IMR-90 (cell line): ENCODE results near the gene FAM120A. TPM values are rescaled to one million over a fixed set of nuclear protein-coding genes. Genes with fewer than 3 reads are reported as not detected.

Experiments
- ATAC-seq: fragments of 200-7000 bp; cut with Tn5 transposase; 2 replicates; pipeline ENCODE4 v1.9.1; 2020; ENCODE audit warnings: low read depth, mild to moderate bottlenecking, moderate library complexity
- BruUV-seq: library from RNA; stranded (reverse); fragments of 400-500 nt; replicated peaks from 2 replicates; lab custom pipeline; 2021; lab: Mats Ljungman, UMichigan
- CTCF ChIA-PET: fragments of 300-600 bp; formaldehyde crosslinking; extraction: SDS; loops from one replicate; lab custom pipeline; 2021; ENCODE audit warnings: antibody characterized with exemption; lab: Yijun Ruan, JAX
- POLR2A ChIA-PET: fragments of 300-600 bp; sonication (Branson Sonifier 250); formaldehyde crosslinking; loops from one replicate; lab custom pipeline; 2022; ENCODE audit warnings: antibody characterized with exemption; ENCODE audit not compliant: unreplicated experiment; lab: Charles Lee
- DNase-seq: peaks from one replicate; pipeline ENCODE4 v3.0.0; 2013
- H2AFZ ChIP-seq: replicated peaks from 2 replicates; pipeline ENCODE3; 2013; ENCODE audit warnings: low read length, mild to moderate bottlenecking; ENCODE audit not compliant: poor library complexity
- H2AK5ac ChIP-seq: 2 replicates; pipeline ENCODE4 v1.6.1; 2013; ENCODE audit warnings: low read depth, low read length, inconsistent platforms
- H2AK9ac ChIP-seq: replicated peaks from 2 replicates; pipeline ENCODE3; 2013; ENCODE audit warnings: mild to moderate bottlenecking, low read depth, low read length, moderate library complexity; ENCODE audit not compliant: poor library complexity
- H2BK120ac ChIP-seq: 2 replicates; pipeline ENCODE4 v1.6.1; 2013; ENCODE audit warnings: low read depth, low read length, inconsistent platforms
- H2BK15ac ChIP-seq: 3 replicates; pipeline ENCODE4 v1.6.1; 2013; ENCODE audit warnings: low read depth, low read length, inconsistent platforms
- H2BK20ac ChIP-seq: 2 replicates; pipeline ENCODE4 v1.6.1; 2013; ENCODE audit warnings: low read depth, mild to moderate bottlenecking, inconsistent platforms, low read length, moderate library complexity
- H2BK5ac ChIP-seq: 2 replicates; pipeline ENCODE4 v1.6.1; 2013; ENCODE audit warnings: mild to moderate bottlenecking, low read depth, low read length, inconsistent platforms; ENCODE audit not compliant: poor library complexity, severe bottlenecking
- H3K14ac ChIP-seq: replicated peaks from 2 replicates; pipeline ENCODE4 v1.6.1; 2013; ENCODE audit warnings: low read depth, low read length, inconsistent platforms
- H3K18ac ChIP-seq: 2 replicates; pipeline ENCODE4 v1.6.1; 2013; ENCODE audit warnings: low read depth, low read length, control low read depth
- H3K23ac ChIP-seq: 2 replicates; pipeline ENCODE4 v1.6.1; 2013; ENCODE audit warnings: low read depth, low read length, inconsistent platforms
- H3K27ac ChIP-seq: 2 replicates; pipeline ENCODE4 v1.5.1; 2013; ENCODE audit warnings: mild to moderate bottlenecking, control low read depth, low read length; ENCODE audit not compliant: insufficient read depth
- H3K27me3 ChIP-seq: 2 replicates; pipeline ENCODE4 v1.6.1; 2013; ENCODE audit warnings: low read length; ENCODE audit not compliant: control insufficient read depth, insufficient read depth
- H3K36me3 ChIP-seq: 2 replicates; pipeline ENCODE4 v1.6.1; 2013; ENCODE audit warnings: low read length, mixed read lengths; ENCODE audit not compliant: control insufficient read depth, insufficient read depth
- H3K4ac ChIP-seq: 2 replicates; pipeline ENCODE4 v1.6.1; 2013; ENCODE audit warnings: low read depth, low read length, inconsistent platforms
- H3K4me1 ChIP-seq: 2 replicates; pipeline ENCODE4 v1.6.1; 2013; ENCODE audit warnings: low read length, mixed read lengths; ENCODE audit not compliant: control insufficient read depth, insufficient read depth
- H3K4me2 ChIP-seq: 2 replicates; pipeline ENCODE4 v1.6.1; 2013; ENCODE audit warnings: low read depth, mild to moderate bottlenecking, control low read depth, low read length, moderate library complexity
- H3K4me3 ChIP-seq: 2 replicates; pipeline ENCODE4 v1.5.1; 2013; ENCODE audit warnings: low read depth, mild to moderate bottlenecking, control low read depth, low read length, moderate library complexity; ENCODE audit not compliant: insufficient read depth
- H3K56ac ChIP-seq: 2 replicates; pipeline ENCODE4 v1.6.1; 2013; ENCODE audit warnings: low read length, inconsistent platforms; ENCODE audit not compliant: insufficient read depth; ENCODE audit errors: extremely low read depth
- H3K79me1 ChIP-seq, 2 experiments: 2 replicates each; pipeline ENCODE4 v1.6.1; 2013; ENCODE audit warnings: low read length in 2 of 2, inconsistent platforms in 1 of 2, low read depth in 1 of 2
- H3K9ac ChIP-seq: 2 replicates; pipeline ENCODE4 v1.6.1; 2013; ENCODE audit warnings: low read depth, low read length, control low read depth
- H3K9me1 ChIP-seq: 2 replicates; pipeline ENCODE4 v1.6.1; 2013; ENCODE audit warnings: low read length, inconsistent platforms; ENCODE audit not compliant: insufficient read depth
- H3K9me3 ChIP-seq: 2 replicates; pipeline ENCODE4 v1.6.1; 2013; ENCODE audit warnings: low read length; ENCODE audit not compliant: control insufficient read depth, insufficient read depth
- H4K20me1 ChIP-seq: 2 replicates; pipeline ENCODE4 v1.6.1; 2013; ENCODE audit warnings: low read length, inconsistent platforms; ENCODE audit not compliant: insufficient read depth
- H4K5ac ChIP-seq: 2 replicates; pipeline ENCODE4 v1.6.1; 2013; ENCODE audit warnings: mild to moderate bottlenecking, low read depth, low read length, control low read depth
- H4K8ac ChIP-seq, 2 experiments: 2 replicates each; pipeline ENCODE4 v1.6.1; 2013; ENCODE audit warnings: low read depth in 2 of 2, low read length in 2 of 2, control low read depth in 1 of 2, inconsistent platforms in 1 of 2
- H4K91ac ChIP-seq: 2 replicates; pipeline ENCODE4 v1.6.1; 2013; ENCODE audit warnings: low read depth, low read length, inconsistent platforms; ENCODE audit not compliant: insufficient read depth
- CTCF ChIP-seq: conservative IDR thresholded peaks from 2 replicates; pipeline ENCODE4 v1.5.1; 2012; ENCODE audit warnings: mild to moderate bottlenecking, low read depth, low read length, improper control_type of control experiment
- ELK1 ChIP-seq: fragments of 150-350 bp; IDR thresholded peaks from 2 replicates; pipeline ENCODE4 v1.6.1; 2016; ENCODE audit warnings: low read depth, mild to moderate bottlenecking, low read length, moderate library complexity, borderline replicate concordance
- FOS ChIP-seq: fragments of 150-350 bp; IDR thresholded peaks from 2 replicates; pipeline ENCODE4 v1.6.1; 2016; ENCODE audit warnings: low read depth, low read length
- MAFK ChIP-seq: IDR thresholded peaks from 2 replicates; pipeline ENCODE4 v1.6.1; 2012; ENCODE audit warnings: low read depth, low read length, improper control_type of control experiment
- MAZ ChIP-seq: IDR thresholded peaks from 2 replicates; pipeline ENCODE4 v1.6.1; 2012; ENCODE audit warnings: low read depth, mild to moderate bottlenecking, low read length, improper control_type of control experiment, moderate library complexity, borderline replicate concordance
- NFE2L2 ChIP-seq: fragments of 150-350 bp; IDR thresholded peaks from 2 replicates; pipeline ENCODE4 v1.6.1; 2016; ENCODE audit warnings: low read depth, mild to moderate bottlenecking, low read length
- POLR2A ChIP-seq: IDR thresholded peaks from 2 replicates; pipeline ENCODE4 v1.6.1; 2012; ENCODE audit warnings: mild to moderate bottlenecking, low read depth, low read length
- RFX5 ChIP-seq: IDR thresholded peaks from 2 replicates; pipeline ENCODE4 v1.8.0; 2012; ENCODE audit warnings: low read depth, mild to moderate bottlenecking, low read length, moderate library complexity
- SMC3 ChIP-seq: fragments of 150-350 bp; IDR thresholded peaks from 2 replicates; pipeline ENCODE4 v1.6.1; 2016; ENCODE audit warnings: low read depth, mild to moderate bottlenecking, antibody characterized with exemption, low read length, moderate library complexity
- WGBS, 2 experiments: methylation state at CpG; one replicate each; pipeline versions ENCODE4 v1.1.5 to v1.1.7; 2013; ENCODE audit warnings: missing lambda C conversion rate in 2 of 2; ENCODE audit not compliant: insufficient read length in 1 of 2; ENCODE audit errors: extremely low coverage in 2 of 2; 5-methylcytosine and 5-hydroxymethylcytosine counted together
- dilution Hi-C: fragments of 300-500 bp; cut with HindIII; formaldehyde crosslinking; loops from one replicate; pipeline ENCODE4 v1.14.3; 2018; ENCODE audit warnings: low sequenced_read_pairs; ENCODE audit not compliant: unreplicated experiment
- in situ Hi-C: fragments of 300-500 bp; cut with MboI; formaldehyde crosslinking; loops from 3 replicates; pipeline ENCODE4 v1.14.3; 2019; ENCODE audit warnings: low sequenced_read_pairs, inconsistent platforms, mixed read lengths
- intact Hi-C: fragments of 100-400 bp; cut with micrococcal nuclease; formaldehyde crosslinking; loops from 2 replicates; pipeline ENCODE4 v1.10.0; 2022
- polyA plus RNA-seq, 3 experiments: library from polyadenylated mRNA; depleted of rRNA; stranded (reverse); fragments of >200 nt; gene quantifications; 2 replicates each; pipeline ENCODE4 v1.2.3, GENCODE V29; 2012; ENCODE audit warnings: low replicate concordance in 1 of 3
- total RNA-seq: library from RNA; depleted of rRNA; stranded (reverse); fragments of >200 nt; gene quantifications from 2 replicates; pipeline ENCODE4 v1.2.3, GENCODE V29; 2012
- TF ChIP-seq, protein P1 (sequence below): fragments of 150-350 bp; IDR thresholded peaks from 2 replicates; pipeline ENCODE4 v1.6.1; 2017; ENCODE audit warnings: mild to moderate bottlenecking, antibody characterized with exemption, low read length, low read depth

FAM120A gene
- total and polyA plus RNA-seq, 2 of the 4 experiments (the other 2 are of a cell fraction), result 61.6 to 75.1 TPM

- BruUV-seq, result no TSS peak
- Histone ChIP-seq H3K36me3 (no peaks in the 10 kb centered on the region), H3K4me3 (no peak overlapping the region), H3K4me1 (peaks cover 15% of the 10 kb centered on the region), H3K27me3 (no peaks in the 10 kb centered on the region), H3K9me1 (peaks cover 9% of the 10 kb centered on the region; the same call in 1 of the 2 replicates), H2BK120ac (no peak overlapping the region), H3K4ac (no peak overlapping the region), H4K8ac (no peak overlapping the region), H3K18ac (no peak overlapping the region), H3K79me1 (peaks cover 4 to 67% of the 10 kb centered on the region in 2 experiments; a peak in 3 of 4 replicates), H2AK5ac (no peak overlapping the region), H4K5ac (no peak overlapping the region), H3K9ac (no peak overlapping the region), H2BK20ac (no peak overlapping the region), H3K14ac (no peak overlapping the region), H3K9me3 (no peaks in the 10 kb centered on the region), H3K56ac (no peak overlapping the region), H3K27ac (no peak overlapping the region), H4K20me1 (peaks cover 81% of the 10 kb centered on the region), H3K4me2 (no peak overlapping the region), H4K91ac (no peak overlapping the region), H2BK15ac (no peak overlapping the region), H2AK9ac (no peak overlapping the region), H2BK5ac (no peak overlapping the region), H2AFZ (no peak overlapping the region), H3K23ac (no peak overlapping the region)
- ChIA-PET POLR2A (no interaction called here), CTCF (no interaction called here)
- TF ChIP-seq ELK1, result no peak
- TF ChIP-seq SMC3, result no peak
- peak; percentile 65 for TF ChIP-seq MAFK
- TF ChIP-seq RFX5, result no peak
- peak; percentile 45; the same call in 1 of the 2 replicates for TF ChIP-seq NFE2L2
- TF ChIP-seq CTCF, result no peak
- TF ChIP-seq POLR2A, result no peak
- no peak for TF ChIP-seq FOS
- no peak for TF ChIP-seq MAZ
- TF ChIP-seq, protein P1, sequence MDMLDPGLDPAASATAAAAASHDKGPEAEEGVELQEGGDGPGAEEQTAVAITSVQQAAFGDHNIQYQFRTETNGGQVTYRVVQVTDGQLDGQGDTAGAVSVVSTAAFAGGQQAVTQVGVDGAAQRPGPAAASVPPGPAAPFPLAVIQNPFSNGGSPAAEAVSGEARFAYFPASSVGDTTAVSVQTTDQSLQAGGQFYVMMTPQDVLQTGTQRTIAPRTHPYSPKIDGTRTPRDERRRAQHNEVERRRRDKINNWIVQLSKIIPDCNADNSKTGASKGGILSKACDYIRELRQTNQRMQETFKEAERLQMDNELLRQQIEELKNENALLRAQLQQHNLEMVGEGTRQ, result no peak
- DNase-seq (no peak), ATAC-seq (no peak)
- intact Hi-C loops (no loop called here), in situ Hi-C loops (loop anchor here (25.0 kb wide), 1 partner anchor 701 kb away; no protein-coding TSS in a partner anchor), dilution Hi-C loops (loop anchor here (10.0 kb wide), 1 partner anchor 103 kb away; no protein-coding TSS in a partner anchor)
- no CpG with 5 or more reads among the region's 1 CpG for WGBS, 2 experiments
Measured at GRCh38 chr9:93461414-93461743, 9.9 kb downstream of the FAM120A start.
